Activated CD8-positive, alpha-beta memory T cell treated with anti-CD3 and anti-CD28 coated beads, Interleukin-2, amount 50 U/mL, for 24 hours (primary cell): ENCODE data around the gene SIGLEC6.

ENCODE experiments used
- DNase-seq: peaks from one replicate; pipeline ENCODE4 v3.0.0-alpha.2; 2020; ENCODE audit errors: extremely low read depth

Gene SIGLEC6

GRCh38 chr19:51548891-51549305 is 17.4 kb upstream of the SIGLEC6 start:
- DNase-seq = no peak

DNA sequence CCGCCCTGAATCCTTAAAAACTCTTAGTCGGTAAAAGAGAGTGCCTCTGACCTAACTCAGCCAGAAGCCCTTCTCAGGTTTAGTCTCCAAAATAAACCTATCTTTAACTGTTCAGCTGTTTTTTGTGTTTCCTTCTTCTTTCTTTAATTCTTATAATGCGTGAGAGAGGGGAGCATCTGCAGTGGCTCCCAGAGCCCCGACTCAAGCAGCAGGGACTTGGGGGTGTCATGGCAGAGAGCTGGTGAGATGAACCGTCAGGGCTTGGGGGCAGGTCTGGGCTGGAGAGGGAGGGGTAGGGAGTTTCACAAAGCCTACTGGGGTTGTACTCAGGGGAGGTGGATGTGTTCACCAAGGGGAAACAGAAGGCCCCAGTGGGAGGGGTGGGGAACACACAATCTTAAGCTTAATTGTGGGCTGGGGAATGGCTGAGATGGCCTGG is 16.8 kb upstream of the SIGLEC6 start:
- DNase-seq = no peak

GRCh38 chr19:51547397-51548212 is 16.1 kb upstream of the SIGLEC6 start:
- DNase-seq = no peak

GRCh38 chr19:51546650-51547396 is 15.4 kb upstream of the SIGLEC6 start:
- DNase-seq = no peak

DNA sequence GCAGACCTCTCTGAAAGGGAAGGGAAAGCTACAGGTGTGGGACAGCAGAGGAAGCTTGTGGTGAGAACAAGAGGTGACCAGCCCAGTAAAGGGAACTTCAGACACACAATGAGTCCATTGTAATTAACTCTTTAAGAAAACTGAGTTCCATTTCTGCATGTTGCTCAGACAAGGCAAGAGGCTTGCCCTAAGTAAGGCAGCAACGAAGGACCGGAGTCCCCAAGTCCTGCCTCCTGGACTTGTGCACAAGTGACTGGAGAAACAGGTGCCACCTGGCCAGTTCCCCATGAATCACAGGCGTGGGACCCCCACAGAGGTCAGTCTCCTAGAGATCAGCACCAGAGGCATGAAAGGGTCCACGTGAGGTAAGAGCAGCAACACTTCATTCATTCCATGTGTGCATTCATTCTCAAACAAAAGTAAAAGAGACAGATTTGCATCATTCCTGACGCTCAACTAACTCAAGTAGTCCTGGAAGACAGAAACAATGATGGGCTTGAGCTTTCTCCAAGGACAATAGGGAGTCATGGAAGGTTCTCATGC is 14.7 kb upstream of the SIGLEC6 start:
- DNase-seq = no peak

GRCh38 chr19:51544038-51544437 is 12.6 kb upstream of the SIGLEC6 start:
- no peak for DNase-seq

DNA sequence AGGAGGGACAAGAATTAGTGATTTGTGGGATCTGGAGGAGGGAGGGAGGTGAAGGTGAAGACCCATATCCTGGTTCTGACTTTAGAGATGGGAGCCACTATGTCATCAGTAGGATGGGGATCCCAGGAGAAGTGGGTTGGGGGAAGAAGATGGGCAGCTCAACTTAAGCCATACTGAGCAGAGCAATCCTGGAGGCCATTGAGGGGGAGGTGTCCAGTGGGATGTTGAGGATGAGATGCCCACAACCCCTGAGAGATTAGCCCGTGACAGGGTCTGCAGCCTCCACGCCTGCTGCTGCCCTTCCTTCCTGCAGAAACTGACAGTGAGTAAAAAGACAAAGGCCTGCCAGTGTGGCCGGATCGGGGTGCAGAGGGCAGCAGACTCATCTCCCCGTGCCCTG is 11.2 kb upstream of the SIGLEC6 start:
- no peak for DNase-seq

DNA sequence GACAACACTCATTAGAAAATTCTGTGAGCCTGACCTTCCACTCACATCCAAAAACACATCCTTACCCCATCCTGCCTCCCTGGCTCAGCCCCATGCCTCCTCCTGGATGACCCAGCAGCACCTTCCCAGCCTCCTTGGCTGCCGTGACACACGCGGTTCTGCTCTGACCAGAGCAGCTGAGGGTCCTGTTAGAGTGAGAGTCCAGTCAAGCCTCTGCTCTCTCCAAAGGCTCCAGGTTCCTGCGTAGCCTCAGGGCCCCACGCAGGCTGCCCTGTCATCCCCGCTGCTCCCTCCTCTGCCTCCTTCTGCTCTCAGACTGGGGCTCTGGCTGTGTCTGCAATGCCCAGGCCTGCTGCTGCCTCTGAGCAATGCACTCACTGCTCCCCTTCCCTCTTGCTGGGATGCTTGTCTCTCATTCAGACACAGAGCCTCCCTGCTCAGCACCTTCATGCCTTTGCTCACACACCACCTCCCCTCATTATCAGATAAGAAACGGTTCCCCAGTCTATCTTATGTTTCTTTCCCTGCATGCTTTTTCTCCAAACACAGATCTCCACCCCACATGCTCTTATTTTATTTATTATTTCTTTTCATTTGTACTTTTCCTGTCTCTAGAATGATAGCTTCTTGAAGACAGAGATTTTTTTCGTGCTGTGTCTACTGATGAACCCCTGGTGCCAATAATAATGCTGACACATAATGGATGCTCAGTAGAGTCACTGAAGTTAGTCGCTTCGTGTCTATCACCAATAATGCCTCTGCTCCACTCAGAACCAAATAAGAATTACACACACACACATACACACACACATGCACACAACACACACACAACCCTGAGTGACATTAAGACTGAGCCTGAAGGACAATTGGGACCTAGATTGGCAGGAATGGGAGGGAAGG is 10.2 kb upstream of the SIGLEC6 start:
- no peak for DNase-seq

GRCh38 chr19:51539821-51540366 is 8.4 kb upstream of the SIGLEC6 start:
- no peak for DNase-seq

- DNase-seq = no peak
Measured at GRCh38 chr19:51535535-51535934, 4.1 kb upstream of the SIGLEC6 start.

DNA sequence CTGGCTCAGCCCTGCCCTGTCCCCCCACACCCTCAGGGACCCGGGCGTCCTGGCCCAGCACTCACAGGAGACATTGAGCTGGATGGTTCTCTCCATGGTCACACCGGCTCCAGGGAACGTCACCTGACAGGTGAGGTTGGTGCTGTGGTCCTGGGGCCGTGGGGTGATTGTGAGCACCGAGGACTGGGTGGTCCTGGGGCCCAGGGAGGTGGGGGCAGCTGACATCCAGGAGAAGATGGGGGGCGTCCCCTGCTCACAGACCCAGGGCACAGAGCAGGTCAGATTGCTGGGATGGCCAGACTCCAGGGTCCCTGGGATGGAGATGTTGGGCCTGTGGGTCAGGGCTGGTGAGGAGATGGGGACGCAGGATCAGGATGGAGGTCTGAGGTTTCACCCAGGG is 854 bp downstream of the SIGLEC6 start:
- no peak for DNase-seq

GRCh38 chr19:51529301-51529700 is 2.2 kb downstream of the SIGLEC6 start:
- no peak for DNase-seq

- no peak for DNase-seq
Measured at GRCh38 chr19:51525651-51526050, 5.8 kb downstream of the SIGLEC6 start.

- no peak for DNase-seq
Measured at GRCh38 chr19:51524666-51525264, 6.7 kb downstream of the SIGLEC6 start.

GRCh38 chr19:51521781-51522180 is 9.7 kb downstream of the SIGLEC6 start:
- DNase-seq = no peak

DNA sequence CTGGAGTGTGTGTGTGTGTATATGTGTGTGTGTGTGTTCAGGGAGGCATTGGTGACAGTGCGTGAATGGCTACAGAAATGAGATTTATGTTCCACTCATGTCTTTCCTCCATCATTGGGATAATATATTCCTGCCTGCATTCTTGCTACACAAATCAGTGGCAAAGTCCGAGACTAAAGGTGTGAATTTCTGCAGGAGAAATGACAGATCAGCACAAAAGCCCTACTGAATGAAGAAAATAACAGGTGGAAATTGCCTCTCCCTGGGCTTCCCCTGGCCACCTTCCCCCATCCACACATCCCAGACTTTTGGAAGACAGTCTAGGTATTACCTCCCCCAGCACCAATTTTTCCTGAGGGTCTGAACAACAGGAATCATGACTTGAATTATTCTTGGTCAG is 10.1 kb downstream of the SIGLEC6 start:
- DNase-seq = no peak

DNA sequence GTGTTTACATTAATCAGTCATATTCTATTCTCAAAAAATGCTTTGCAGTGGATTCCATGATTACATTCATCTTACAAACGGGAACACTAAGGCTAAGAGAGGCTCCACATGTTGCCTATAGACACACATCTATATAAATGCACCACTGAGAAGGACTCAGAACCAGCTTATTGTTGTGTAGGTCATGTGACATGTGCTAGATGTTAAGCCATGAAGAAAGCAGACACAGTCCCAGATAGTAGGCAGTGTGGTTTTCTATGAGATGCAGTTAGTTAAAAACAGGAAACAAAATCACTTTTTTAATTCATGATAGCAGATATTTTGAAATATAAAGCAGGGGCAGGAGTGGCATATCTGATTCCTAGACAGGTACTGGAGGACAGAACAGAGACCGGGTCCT is 10.7 kb downstream of the SIGLEC6 start:
- no peak for DNase-seq

- DNase-seq = no peak
Measured at GRCh38 chr19:51514866-51515481, 16.5 kb downstream of the SIGLEC6 start.

- DNase-seq = no peak
Measured at GRCh38 chr19:51513968-51514367, 17.5 kb downstream of the SIGLEC6 start.

- no peak for DNase-seq
Measured at GRCh38 chr19:51511353-51511752, 20.1 kb downstream of the SIGLEC6 start.
